DND-41 (cell line): Measurements from ENCODE around the gene NOXA1.

Source experiments
- CTCF ChIP-seq: IDR thresholded peaks from 2 replicates; pipeline ENCODE4 v1.5.1; 2012; ENCODE audit warnings: borderline replicate concordance, low read length, moderate library complexity, mild to moderate bottlenecking; ENCODE audit not compliant: poor library complexity, severe bottlenecking; ENCODE audit errors: extremely low read depth
- EZH2 ChIP-seq: IDR thresholded peaks from 3 replicates; pipeline ENCODE4 v1.6.1; 2012; ENCODE audit warnings: borderline replicate concordance, low read depth, mild to moderate bottlenecking, moderate library complexity, low read length, inconsistent platforms; ENCODE audit not compliant: severe bottlenecking

GRCh38 chr9:137437691-137438590 lies 14.7 kb downstream of the NOXA1 start:
- TF ChIP-seq CTCF (no peak), EZH2 (no peak)
